ENCODE measurements around the gene ABCA12. TPM values are rescaled to one million over a fixed set of nuclear protein-coding genes. Genes with fewer than 3 reads are reported as not detected.

ABCA12 gene
- total RNA-seq, 1 donor from 2014 or later: 17.2 TPM

DNA sequence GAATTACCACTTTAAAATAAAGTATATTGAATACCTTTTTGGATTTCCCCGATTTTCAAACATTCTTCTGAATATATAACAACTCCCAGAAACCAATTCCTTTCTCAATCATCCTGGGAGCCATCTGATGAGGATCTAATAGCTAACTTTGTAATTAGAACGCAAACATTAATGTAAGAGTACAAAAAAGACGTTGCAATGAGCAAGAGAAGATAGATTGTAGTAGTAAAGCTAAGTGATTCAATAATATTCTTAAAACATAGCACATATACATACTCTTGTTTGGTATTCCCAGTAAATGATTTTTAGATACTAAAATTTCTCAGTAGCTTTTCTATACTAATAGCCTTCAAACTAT, 1.1 kb downstream of the ABCA12 start:
- peak overlapping the region in 1 of 2 donors; percentile 27 for H3K4me3 ChIP-seq
- no peak for DNase-seq (ENCODE audit: extremely low spot score in 2 of 2)
- H3K9me3 ChIP-seq: peaks cover 4% of the 10 kb centered on the region
- H3K27me3 ChIP-seq: no peaks in the 10 kb centered on the region
- TF ChIP-seq POLR2A (IDR thresholded peaks at IDR 0.05): no peak
- TF ChIP-seq, protein P1, sequence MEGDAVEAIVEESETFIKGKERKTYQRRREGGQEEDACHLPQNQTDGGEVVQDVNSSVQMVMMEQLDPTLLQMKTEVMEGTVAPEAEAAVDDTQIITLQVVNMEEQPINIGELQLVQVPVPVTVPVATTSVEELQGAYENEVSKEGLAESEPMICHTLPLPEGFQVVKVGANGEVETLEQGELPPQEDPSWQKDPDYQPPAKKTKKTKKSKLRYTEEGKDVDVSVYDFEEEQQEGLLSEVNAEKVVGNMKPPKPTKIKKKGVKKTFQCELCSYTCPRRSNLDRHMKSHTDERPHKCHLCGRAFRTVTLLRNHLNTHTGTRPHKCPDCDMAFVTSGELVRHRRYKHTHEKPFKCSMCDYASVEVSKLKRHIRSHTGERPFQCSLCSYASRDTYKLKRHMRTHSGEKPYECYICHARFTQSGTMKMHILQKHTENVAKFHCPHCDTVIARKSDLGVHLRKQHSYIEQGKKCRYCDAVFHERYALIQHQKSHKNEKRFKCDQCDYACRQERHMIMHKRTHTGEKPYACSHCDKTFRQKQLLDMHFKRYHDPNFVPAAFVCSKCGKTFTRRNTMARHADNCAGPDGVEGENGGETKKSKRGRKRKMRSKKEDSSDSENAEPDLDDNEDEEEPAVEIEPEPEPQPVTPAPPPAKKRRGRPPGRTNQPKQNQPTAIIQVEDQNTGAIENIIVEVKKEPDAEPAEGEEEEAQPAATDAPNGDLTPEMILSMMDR (IDR thresholded peaks at IDR 0.05): no peak
- TF ChIP-seq POLR2AphosphoS5 (IDR thresholded peaks at IDR 0.05; ENCODE audit: insufficient read depth in 1 of 2, low read depth in 1 of 2): no peak
- intact Hi-C loops (cut with DNase I): no loop called here
- H3K4me1 ChIP-seq: no peaks in the 10 kb centered on the region
- H3K36me3 ChIP-seq: no peaks in the 10 kb centered on the region
- H3K27ac ChIP-seq: no peak overlapping the region

DNA sequence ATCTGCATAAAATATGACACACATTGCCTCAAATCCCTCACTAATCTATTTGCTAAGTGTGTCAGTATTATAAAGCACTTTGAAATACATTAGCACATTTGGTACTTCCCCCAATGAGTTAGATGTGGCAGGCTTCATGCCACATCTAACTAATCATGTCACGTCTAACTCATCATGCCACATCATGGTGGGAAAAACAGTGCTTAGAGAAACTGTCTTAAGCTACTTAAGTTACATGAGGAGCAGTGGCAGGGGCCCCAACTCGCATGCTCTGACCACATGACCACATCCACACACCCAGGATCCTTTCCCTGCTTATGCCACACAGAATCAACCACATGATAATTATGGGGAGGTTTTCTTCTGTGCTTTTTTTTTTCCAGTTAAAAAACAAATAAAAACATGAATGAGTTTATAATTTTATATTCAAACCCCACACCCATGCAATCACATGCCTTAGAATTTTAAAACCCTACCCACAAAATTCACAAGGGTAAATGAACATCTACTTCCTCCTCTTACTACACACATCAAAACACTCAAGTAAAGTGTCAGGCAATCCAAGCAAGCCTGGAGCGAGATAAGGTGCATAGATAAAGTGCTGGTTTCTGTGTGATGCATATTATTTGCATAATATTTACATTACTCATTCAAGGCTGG, 1.6 kb downstream of the ABCA12 start:
- Histone ChIP-seq H3K4me1 (no peaks in the 10 kb centered on the region), H3K4me3 (peak overlapping the region in 1 of 2 donors; percentile 27), H3K27me3 (no peaks in the 10 kb centered on the region), H3K36me3 (no peaks in the 10 kb centered on the region), H3K27ac (no peak overlapping the region), H3K9me3 (peaks cover 4% of the 10 kb centered on the region)
- TF ChIP-seq, protein P1 (IDR thresholded peaks at IDR 0.05): no peak
- TF ChIP-seq POLR2A (IDR thresholded peaks at IDR 0.05) (no peak), POLR2AphosphoS5 (IDR thresholded peaks at IDR 0.05; ENCODE audit: insufficient read depth in 1 of 2, low read depth in 1 of 2) (no peak)
- intact Hi-C loops (cut with DNase I): no loop called here
- no peak for DNase-seq (ENCODE audit: extremely low spot score in 2 of 2)

DNA sequence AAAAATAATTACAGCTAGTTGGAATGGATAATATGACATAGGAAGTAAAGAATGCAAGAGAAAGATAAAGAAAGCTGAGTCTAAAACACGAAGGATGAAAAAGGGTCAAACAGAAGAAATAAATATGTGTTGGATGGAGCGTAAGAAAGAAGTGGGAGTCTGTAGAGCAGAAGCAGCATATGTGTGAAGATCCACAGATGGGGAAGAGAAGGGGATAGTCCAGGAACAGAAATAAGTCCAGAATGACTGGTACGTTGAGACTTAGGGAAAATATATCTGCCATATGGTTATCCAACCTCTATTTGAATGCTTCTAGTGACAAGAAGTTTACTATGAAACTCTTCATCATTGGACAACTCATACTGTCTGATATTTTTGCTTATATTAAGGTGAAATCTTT, 18.0 kb downstream of the ABCA12 start:
- no peak for DNase-seq (ENCODE audit: extremely low spot score in 2 of 2)
- no peak overlapping the region for H3K4me3 ChIP-seq
- no peaks in the 10 kb centered on the region for H3K9me3 ChIP-seq
- no peaks in the 10 kb centered on the region for H3K4me1 ChIP-seq
- H3K27ac ChIP-seq: no peak overlapping the region
- no peaks in the 10 kb centered on the region for H3K27me3 ChIP-seq
- TF ChIP-seq POLR2AphosphoS5 (IDR thresholded peaks at IDR 0.05; ENCODE audit: insufficient read depth in 1 of 2, low read depth in 1 of 2): no peak
- TF ChIP-seq, protein P1 (IDR thresholded peaks at IDR 0.05): no peak
- intact Hi-C loops (cut with DNase I): no loop called here
- no peaks in the 10 kb centered on the region for H3K36me3 ChIP-seq

DNA sequence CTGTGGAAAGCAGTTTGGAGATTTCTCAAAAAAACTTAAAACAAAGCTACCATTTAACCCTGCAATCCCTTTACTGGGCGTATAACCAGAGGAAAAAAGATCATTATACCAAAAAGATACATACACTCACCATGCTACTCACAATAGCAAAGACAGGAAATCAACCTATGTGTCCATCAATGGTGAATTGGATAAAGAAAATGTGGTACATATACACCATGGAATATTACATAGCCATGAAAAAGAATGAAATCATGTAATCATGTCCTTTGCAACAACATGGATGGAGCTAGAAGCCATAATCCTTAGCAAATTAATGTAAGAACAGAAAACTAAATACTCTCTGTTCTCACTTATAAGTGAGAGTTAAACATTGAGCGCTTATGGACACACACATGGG, 18.6 kb downstream of the ABCA12 start:
- intact Hi-C loops (cut with DNase I): no loop called here
- TF ChIP-seq POLR2AphosphoS5 (IDR thresholded peaks at IDR 0.05; ENCODE audit: insufficient read depth in 1 of 2, low read depth in 1 of 2) (no peak), POLR2A (IDR thresholded peaks at IDR 0.05) (no peak)
- TF ChIP-seq, protein P1 (IDR thresholded peaks at IDR 0.05): no peak
- DNase-seq (ENCODE audit: extremely low spot score in 2 of 2): no peak
- Histone ChIP-seq H3K36me3 (no peaks in the 10 kb centered on the region), H3K4me1 (no peaks in the 10 kb centered on the region), H3K27ac (no peak overlapping the region), H3K4me3 (no peak overlapping the region), H3K27me3 (no peaks in the 10 kb centered on the region), H3K9me3 (no peaks in the 10 kb centered on the region)

DNA sequence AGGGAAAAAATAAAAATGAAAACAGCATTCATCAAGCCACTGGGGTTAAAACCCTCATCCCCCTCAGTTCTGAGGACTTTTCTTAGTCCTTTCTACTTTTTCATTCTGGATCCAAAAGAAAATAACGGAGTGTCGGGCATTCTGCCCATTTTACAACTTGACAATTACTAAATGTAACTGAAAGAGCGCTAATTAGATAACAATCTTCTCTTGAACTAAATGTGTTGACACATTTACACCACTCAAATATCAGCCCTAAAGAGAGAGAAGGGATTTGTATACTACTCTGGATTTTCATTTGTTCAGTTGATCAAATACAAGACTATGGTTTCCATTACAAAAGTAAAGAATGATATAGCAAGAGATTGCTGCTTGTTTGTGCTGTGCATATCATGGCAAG, 27.5 kb downstream of the ABCA12 start:
- no peak for TF ChIP-seq POLR2A (IDR thresholded peaks at IDR 0.05)
- no peak for TF ChIP-seq POLR2AphosphoS5 (IDR thresholded peaks at IDR 0.05; ENCODE audit: insufficient read depth in 1 of 2, low read depth in 1 of 2)
- TF ChIP-seq, protein P1 (IDR thresholded peaks at IDR 0.05): no peak
- peaks cover 6% of the 10 kb centered on the region for H3K4me1 ChIP-seq
- H3K27me3 ChIP-seq: no peaks in the 10 kb centered on the region
- DNase-seq (ENCODE audit: extremely low spot score in 2 of 2): no peak
- no peaks in the 10 kb centered on the region for H3K36me3 ChIP-seq
- H3K4me3 ChIP-seq: no peak overlapping the region
- H3K9me3 ChIP-seq: no peaks in the 10 kb centered on the region
- no peak overlapping the region for H3K27ac ChIP-seq
- intact Hi-C loops (cut with DNase I): no loop called here

Data from vagina (tissue), 2 donors.